ENCODE results near the gene CCR5.

The CCR5 gene

GRCh38 chr3:46416811-46417510, 46.2 kb downstream of the CCR5 start:
- TF ChIP-seq REST (IDR thresholded peaks at IDR 0.05; ENCODE audit: insufficient read depth in 1 of 2, low read depth in 2 of 2, low read length in 2 of 2) (no peak), SIN3A (IDR thresholded peaks at IDR 0.05; ENCODE audit: borderline replicate concordance, insufficient read depth, low read length) (no peak), POLR2AphosphoS5 (IDR thresholded peaks at IDR 0.05; ENCODE audit: low read depth, low read length) (no peak), FOXP2 (optimal IDR thresholded peaks at IDR 0.05; ENCODE audit: borderline replicate concordance, extremely low read depth, extremely low read length, insufficient read depth) (no peak), TAF1 (IDR thresholded peaks at IDR 0.05; ENCODE audit: borderline replicate concordance, insufficient read depth, low read length) (no peak)

- TF ChIP-seq REST (IDR thresholded peaks at IDR 0.05; ENCODE audit: insufficient read depth in 1 of 2, low read depth in 2 of 2, low read length in 2 of 2): no peak
- no peak for TF ChIP-seq POLR2AphosphoS5 (IDR thresholded peaks at IDR 0.05; ENCODE audit: low read depth, low read length)
- TF ChIP-seq FOXP2 (optimal IDR thresholded peaks at IDR 0.05; ENCODE audit: borderline replicate concordance, extremely low read depth, extremely low read length, insufficient read depth): no peak
- no peak for TF ChIP-seq TAF1 (IDR thresholded peaks at IDR 0.05; ENCODE audit: borderline replicate concordance, insufficient read depth, low read length)
- TF ChIP-seq SIN3A (IDR thresholded peaks at IDR 0.05; ENCODE audit: borderline replicate concordance, insufficient read depth, low read length): no peak
Measured at GRCh38 chr3:46417841-46418611, 47.3 kb downstream of the CCR5 start.

- TF ChIP-seq POLR2AphosphoS5 (IDR thresholded peaks at IDR 0.05; ENCODE audit: low read depth, low read length) (no peak), FOXP2 (optimal IDR thresholded peaks at IDR 0.05; ENCODE audit: borderline replicate concordance, extremely low read depth, extremely low read length, insufficient read depth) (no peak), SIN3A (IDR thresholded peaks at IDR 0.05; ENCODE audit: borderline replicate concordance, insufficient read depth, low read length) (no peak), REST (IDR thresholded peaks at IDR 0.05; ENCODE audit: insufficient read depth in 1 of 2, low read depth in 2 of 2, low read length in 2 of 2) (no peak), TAF1 (IDR thresholded peaks at IDR 0.05; ENCODE audit: borderline replicate concordance, insufficient read depth, low read length) (no peak)
Measured at GRCh38 chr3:46419816-46420215, 49.1 kb downstream of the CCR5 start.

- no peak for TF ChIP-seq REST (IDR thresholded peaks at IDR 0.05; ENCODE audit: insufficient read depth in 1 of 2, low read depth in 2 of 2, low read length in 2 of 2)
- no peak for TF ChIP-seq SIN3A (IDR thresholded peaks at IDR 0.05; ENCODE audit: borderline replicate concordance, insufficient read depth, low read length)
- no peak for TF ChIP-seq TAF1 (IDR thresholded peaks at IDR 0.05; ENCODE audit: borderline replicate concordance, insufficient read depth, low read length)
- no peak for TF ChIP-seq FOXP2 (optimal IDR thresholded peaks at IDR 0.05; ENCODE audit: borderline replicate concordance, extremely low read depth, extremely low read length, insufficient read depth)
- TF ChIP-seq POLR2AphosphoS5 (IDR thresholded peaks at IDR 0.05; ENCODE audit: low read depth, low read length): no peak
Measured at GRCh38 chr3:46420931-46421330, 50.2 kb downstream of the CCR5 start.
